ENCODE measurements around the gene SNUPN. TPM values are rescaled to one million over a fixed set of nuclear protein-coding genes. Genes with fewer than 3 reads are reported as not detected.
"Not testable (repeated sequence)": the region's sequence is repeated elsewhere in the genome, so short reads cannot be mapped to it uniquely, and the experiment has no call there.

SNUPN gene
- total RNA-seq, 1 donor from 2014 or later: 15.5 TPM

DNA sequence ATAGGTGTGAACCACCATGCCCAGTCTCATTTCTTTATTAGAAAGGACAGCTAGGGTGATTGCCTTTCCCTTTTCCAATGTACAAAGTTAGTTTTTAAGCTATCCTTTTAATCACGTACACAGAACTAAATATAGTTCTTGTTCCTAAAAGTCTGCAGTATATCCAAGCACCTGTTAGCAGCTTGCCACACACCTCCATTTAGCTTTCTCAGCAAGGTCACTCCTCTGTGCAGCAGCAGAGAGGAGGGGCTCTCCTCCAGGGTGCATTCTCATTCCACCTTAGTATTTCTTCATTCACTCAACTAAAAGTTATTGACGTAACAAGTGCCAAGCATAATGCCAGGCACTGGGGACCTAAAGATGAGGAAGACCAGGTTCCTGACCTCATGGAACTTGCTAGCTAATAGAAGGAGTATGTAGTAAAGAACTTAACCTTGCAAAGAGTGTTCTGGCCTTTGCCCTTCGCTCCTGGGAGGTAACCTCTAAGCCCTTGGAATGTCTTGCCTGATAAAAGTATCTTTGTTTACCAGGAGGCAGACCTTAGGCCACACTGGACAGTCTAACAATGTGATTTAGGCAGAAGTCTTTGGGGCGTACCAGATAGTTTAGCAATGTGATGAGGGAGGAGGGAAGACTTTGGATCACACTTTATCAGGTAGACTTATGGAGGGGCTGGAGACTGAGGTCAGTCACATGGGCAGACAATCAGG is 33.7 kb downstream of the SNUPN start:
- no peaks in the 10 kb centered on the region for H3K9me3 Mint-ChIP-seq (ENCODE audit: unreplicated experiment)
- H3K36me3 Mint-ChIP-seq (ENCODE audit: unreplicated experiment): no peaks in the 10 kb centered on the region
- DNase-seq: no peak
- no peaks in the 10 kb centered on the region for H3K4me1 Mint-ChIP-seq (ENCODE audit: low read depth, unreplicated experiment)
- no peak overlapping the region for H3K27ac Mint-ChIP-seq (ENCODE audit: unreplicated experiment)
- no peaks in the 10 kb centered on the region for H3K27me3 Mint-ChIP-seq (ENCODE audit: unreplicated experiment)
- H3K4me3 Mint-ChIP-seq (ENCODE audit: unreplicated experiment): no peak overlapping the region
- TF ChIP-seq, protein P1, sequence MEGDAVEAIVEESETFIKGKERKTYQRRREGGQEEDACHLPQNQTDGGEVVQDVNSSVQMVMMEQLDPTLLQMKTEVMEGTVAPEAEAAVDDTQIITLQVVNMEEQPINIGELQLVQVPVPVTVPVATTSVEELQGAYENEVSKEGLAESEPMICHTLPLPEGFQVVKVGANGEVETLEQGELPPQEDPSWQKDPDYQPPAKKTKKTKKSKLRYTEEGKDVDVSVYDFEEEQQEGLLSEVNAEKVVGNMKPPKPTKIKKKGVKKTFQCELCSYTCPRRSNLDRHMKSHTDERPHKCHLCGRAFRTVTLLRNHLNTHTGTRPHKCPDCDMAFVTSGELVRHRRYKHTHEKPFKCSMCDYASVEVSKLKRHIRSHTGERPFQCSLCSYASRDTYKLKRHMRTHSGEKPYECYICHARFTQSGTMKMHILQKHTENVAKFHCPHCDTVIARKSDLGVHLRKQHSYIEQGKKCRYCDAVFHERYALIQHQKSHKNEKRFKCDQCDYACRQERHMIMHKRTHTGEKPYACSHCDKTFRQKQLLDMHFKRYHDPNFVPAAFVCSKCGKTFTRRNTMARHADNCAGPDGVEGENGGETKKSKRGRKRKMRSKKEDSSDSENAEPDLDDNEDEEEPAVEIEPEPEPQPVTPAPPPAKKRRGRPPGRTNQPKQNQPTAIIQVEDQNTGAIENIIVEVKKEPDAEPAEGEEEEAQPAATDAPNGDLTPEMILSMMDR (IDR thresholded peaks at IDR 0.05; ENCODE audit: partially characterized antibody, unreplicated experiment): no peak

DNA sequence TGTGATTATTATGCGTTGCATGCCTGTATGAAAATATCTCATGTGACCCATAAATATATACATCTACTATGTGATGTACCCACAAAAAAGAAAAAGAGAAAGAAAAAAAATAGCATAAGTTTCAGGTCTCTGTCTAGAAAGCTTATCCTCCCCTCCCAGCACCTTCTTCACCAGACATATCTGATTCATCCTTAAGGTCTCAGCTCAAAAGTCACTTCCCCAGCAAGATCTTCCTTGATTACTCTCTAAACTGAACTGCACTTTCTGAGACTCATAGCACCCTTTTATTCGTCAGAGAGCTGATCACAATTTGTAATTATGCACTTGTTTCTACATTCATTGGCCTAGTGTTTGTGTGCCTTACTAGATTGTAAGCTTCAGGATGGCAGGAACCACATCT is 35.3 kb downstream of the SNUPN start:
- H3K4me1 Mint-ChIP-seq (ENCODE audit: low read depth, unreplicated experiment): no peaks in the 10 kb centered on the region
- H3K27me3 Mint-ChIP-seq (ENCODE audit: unreplicated experiment): no peaks in the 10 kb centered on the region
- H3K27ac Mint-ChIP-seq (ENCODE audit: unreplicated experiment): no peak overlapping the region
- DNase-seq: no peak
- peaks cover 1% of the 10 kb centered on the region for H3K9me3 Mint-ChIP-seq (ENCODE audit: unreplicated experiment)
- H3K4me3 Mint-ChIP-seq (ENCODE audit: unreplicated experiment): no peak overlapping the region
- no peaks in the 10 kb centered on the region for H3K36me3 Mint-ChIP-seq (ENCODE audit: unreplicated experiment)
- TF ChIP-seq, protein P1 (IDR thresholded peaks at IDR 0.05; ENCODE audit: partially characterized antibody, unreplicated experiment): no peak

DNA sequence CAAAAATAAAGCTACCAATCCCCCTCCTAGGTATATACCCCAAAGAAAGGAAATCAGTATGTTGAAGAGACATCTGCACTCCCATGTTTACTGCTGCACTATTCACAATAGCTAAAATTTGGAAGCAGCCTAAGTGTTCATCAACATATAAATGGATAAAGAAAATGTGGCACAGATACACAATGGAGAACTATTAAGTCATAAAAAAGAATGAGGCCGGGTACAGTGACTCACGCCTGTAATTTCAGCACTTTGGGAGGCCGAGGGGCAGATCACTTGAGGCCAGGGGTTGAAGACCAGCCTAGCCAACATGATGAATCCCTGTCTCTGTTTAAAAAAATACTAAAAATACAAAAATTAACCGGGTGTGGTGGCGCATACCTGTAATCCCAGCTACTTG is 36.5 kb downstream of the SNUPN start:
- TF ChIP-seq, protein P1 (IDR thresholded peaks at IDR 0.05; ENCODE audit: partially characterized antibody, unreplicated experiment): no peak
- no peaks in the 10 kb centered on the region for H3K4me1 Mint-ChIP-seq (ENCODE audit: low read depth, unreplicated experiment)
- no peak overlapping the region for H3K27ac Mint-ChIP-seq (ENCODE audit: unreplicated experiment)
- no peaks in the 10 kb centered on the region for H3K36me3 Mint-ChIP-seq (ENCODE audit: unreplicated experiment)
- no peak for DNase-seq
- peaks cover 1% of the 10 kb centered on the region for H3K9me3 Mint-ChIP-seq (ENCODE audit: unreplicated experiment)
- H3K27me3 Mint-ChIP-seq (ENCODE audit: unreplicated experiment): no peaks in the 10 kb centered on the region
- no peak overlapping the region for H3K4me3 Mint-ChIP-seq (ENCODE audit: unreplicated experiment)

DNA sequence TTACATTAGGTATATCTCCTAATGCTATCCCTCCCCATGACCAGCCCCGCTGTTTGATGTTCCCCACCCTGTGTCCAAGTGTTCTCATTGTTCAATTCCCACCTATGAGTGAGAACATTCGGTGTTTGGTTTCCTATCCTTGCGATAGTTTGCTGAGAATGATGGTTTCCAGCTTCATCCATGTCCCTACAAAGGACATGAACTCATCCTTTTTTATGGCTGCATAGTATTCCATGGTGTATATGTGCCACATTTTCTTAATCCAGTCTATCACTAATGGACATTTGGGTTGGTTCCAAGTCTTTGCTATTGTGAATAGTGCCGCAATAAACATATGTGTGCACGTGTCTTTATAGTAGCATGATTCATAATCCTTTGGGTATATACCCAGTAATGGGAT is 39.1 kb downstream of the SNUPN start:
- H3K36me3 Mint-ChIP-seq (ENCODE audit: unreplicated experiment); H3K27me3 Mint-ChIP-seq (ENCODE audit: unreplicated experiment); DNase-seq; H3K4me3 Mint-ChIP-seq (ENCODE audit: unreplicated experiment); H3K9me3 Mint-ChIP-seq (ENCODE audit: unreplicated experiment); H3K27ac Mint-ChIP-seq (ENCODE audit: unreplicated experiment); H3K4me1 Mint-ChIP-seq (ENCODE audit: low read depth, unreplicated experiment): not testable (repeated sequence)

DNA sequence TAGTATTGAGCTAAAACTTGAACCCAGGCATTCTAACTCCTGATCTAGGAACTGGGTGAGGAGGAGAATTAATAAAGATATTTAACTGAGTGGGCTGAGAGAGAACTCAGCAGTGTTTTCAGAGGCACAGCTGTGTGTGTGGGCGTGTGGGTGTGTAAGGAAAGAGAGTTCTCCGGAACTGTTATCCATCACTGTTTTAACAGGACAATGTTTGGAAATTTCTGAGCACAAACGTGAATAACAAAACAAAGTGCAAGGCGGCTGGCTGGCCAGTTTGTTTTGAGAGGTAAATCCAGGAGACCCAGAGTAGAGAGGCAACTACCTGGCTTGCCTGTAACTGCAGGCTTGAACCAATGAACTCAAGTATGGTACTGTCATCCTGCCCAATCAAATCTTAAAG is 41.4 kb downstream of the SNUPN start:
- H3K27me3 Mint-ChIP-seq (ENCODE audit: unreplicated experiment): peaks cover 2% of the 10 kb centered on the region
- no peak overlapping the region for H3K27ac Mint-ChIP-seq (ENCODE audit: unreplicated experiment)
- peaks cover 5% of the 10 kb centered on the region for H3K4me1 Mint-ChIP-seq (ENCODE audit: low read depth, unreplicated experiment)
- no peak for DNase-seq
- H3K9me3 Mint-ChIP-seq (ENCODE audit: unreplicated experiment): peaks cover 6% of the 10 kb centered on the region
- no peak overlapping the region for H3K4me3 Mint-ChIP-seq (ENCODE audit: unreplicated experiment)
- TF ChIP-seq, protein P1 (IDR thresholded peaks at IDR 0.05; ENCODE audit: partially characterized antibody, unreplicated experiment): no peak
- no peaks in the 10 kb centered on the region for H3K36me3 Mint-ChIP-seq (ENCODE audit: unreplicated experiment)
